ENCODE measurements around the gene TRERF1.
A peak's percentile ranks its signal among the peaks of the same experiment; 100 is the strongest.
"Not testable (repeated sequence)": the region's sequence is repeated elsewhere in the genome, so short reads cannot be mapped to it uniquely, and the experiment has no call there.

The TRERF1 gene, protein sequence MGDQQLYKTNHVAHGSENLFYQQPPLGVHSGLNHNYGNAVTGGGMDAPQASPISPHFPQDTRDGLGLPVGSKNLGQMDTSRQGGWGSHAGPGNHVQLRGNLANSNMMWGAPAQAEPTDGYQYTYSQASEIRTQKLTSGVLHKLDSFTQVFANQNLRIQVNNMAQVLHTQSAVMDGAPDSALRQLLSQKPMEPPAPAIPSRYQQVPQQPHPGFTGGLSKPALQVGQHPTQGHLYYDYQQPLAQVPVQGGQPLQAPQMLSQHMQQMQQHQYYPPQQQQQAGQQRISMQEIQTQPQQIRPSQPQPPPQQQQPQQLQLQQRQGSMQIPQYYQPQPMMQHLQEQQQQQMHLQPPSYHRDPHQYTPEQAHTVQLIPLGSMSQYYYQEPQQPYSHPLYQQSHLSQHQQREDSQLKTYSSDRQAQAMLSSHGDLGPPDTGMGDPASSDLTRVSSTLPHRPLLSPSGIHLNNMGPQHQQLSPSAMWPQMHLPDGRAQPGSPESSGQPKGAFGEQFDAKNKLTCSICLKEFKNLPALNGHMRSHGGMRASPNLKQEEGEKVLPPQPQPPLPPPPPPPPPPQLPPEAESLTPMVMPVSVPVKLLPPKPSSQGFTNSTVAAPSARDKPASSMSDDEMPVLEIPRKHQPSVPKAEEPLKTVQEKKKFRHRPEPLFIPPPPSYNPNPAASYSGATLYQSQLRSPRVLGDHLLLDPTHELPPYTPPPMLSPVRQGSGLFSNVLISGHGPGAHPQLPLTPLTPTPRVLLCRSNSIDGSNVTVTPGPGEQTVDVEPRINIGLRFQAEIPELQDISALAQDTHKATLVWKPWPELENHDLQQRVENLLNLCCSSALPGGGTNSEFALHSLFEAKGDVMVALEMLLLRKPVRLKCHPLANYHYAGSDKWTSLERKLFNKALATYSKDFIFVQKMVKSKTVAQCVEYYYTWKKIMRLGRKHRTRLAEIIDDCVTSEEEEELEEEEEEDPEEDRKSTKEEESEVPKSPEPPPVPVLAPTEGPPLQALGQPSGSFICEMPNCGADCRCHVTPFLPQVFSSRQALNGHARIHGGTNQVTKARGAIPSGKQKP (N-terminal part only)

DNA sequence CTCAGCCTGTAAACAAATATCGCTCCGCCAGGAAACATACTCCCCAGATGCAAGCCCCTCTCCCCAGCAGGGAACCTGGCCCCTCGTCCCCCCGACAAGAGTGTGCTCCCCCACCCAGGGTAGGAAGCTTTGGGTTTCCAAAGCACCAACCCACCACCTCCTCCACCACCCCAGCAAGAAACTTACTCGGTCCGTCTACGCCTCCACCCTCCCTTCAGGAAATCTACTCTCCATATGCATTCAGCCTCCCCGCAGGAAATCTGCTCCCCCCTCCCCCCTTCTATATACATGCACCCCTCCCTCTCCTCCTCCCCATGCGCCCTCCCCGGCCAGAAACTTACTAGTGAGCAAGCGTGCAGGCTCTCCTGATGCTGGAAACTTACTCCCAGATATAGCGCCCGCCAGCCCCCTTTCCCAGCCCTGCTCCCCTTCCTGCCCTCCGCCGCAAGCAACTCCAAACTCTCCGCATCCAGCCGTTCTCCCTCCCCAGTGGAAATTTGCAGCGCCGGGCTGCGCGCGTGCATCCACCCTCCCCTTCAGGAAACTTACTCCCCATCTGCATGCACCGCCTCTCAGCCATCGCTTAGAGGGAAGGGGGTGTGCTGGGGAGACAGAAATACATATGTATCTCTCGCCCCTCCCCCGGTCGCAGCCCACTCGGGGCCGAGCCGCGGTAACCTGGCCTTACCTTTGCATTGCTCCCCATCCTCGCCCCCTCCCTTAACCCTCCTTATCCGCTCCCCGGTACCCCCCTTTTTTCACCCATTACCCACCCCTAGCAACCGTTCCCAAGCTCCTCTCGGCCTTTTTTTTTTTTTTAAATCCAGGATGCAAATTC, at the start of gene TRERF1:
Gene TRERF1 (minus strand): TSS at position 594 of the 838 bp plus-strand sequence. CDS start 182,336 bp downstream, outside the sequence.
- no peak for ATAC-seq
- peaks cover 10% of the 10 kb centered on the region for H3K27me3 Mint-ChIP-seq

GRCh38 chr6:42498473-42499128, 46.9 kb upstream of the TRERF1 start:
- no peak overlapping the region for H3K4me3 Mint-ChIP-seq
- peaks cover 8% of the 10 kb centered on the region for H3K9me3 Mint-ChIP-seq
- H3K27me3 Mint-ChIP-seq: peaks cover 6% of the 10 kb centered on the region
- no peak for DNase-seq
- H3K36me3 Mint-ChIP-seq (ENCODE audit: low read depth): no peaks in the 10 kb centered on the region
- H3K4me1 Mint-ChIP-seq: peaks cover 12% of the 10 kb centered on the region
- no peak overlapping the region for H3K27ac Mint-ChIP-seq
- ATAC-seq: no peak

More for the DNA sequence above, at the start of gene TRERF1:
- Mint-ChIP-seq H3K4me3 (peak within 1 kb of the TSS; percentile 91), H3K9me3 (no peaks in the 10 kb centered on the region), H3K36me3 (ENCODE audit: low read depth) (no peaks in the 10 kb centered on the region), H3K4me1 (peaks cover 47% of the 10 kb centered on the region), H3K27ac (peak within 1 kb of the TSS; percentile 82)
- peak; percentile 55 for DNase-seq

DNA sequence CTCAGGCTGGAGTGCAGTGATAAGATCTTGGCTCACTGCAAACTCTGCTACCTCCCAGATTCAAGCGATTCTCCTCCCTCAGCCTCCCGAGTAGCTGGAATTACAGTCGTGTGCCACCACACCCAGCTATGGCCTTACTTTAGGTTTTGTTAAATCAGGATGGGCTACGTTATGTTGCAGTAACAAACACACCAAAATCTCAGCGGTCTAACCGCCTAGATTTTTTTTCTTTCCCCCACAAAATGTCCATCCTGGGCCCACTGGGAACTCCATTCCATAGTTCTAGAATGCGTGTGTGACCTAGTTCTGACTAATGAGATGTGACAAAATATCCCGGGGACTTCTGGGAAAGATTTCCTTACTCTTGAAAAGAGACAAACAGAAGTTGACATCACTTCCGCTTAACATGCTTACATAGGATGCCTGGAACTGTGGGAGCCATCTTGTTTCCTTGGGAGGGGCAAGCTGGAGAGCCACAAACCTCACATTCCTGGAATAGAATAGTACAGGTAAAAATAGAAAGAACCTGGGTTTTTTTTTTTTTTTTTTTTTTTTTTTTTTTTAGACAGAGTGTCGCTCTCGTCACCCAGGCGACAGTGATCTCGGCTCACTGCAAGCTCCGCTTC, 42.3 kb upstream of the TRERF1 start:
- no peak overlapping the region for H3K27ac Mint-ChIP-seq
- H3K4me3 Mint-ChIP-seq: no peak overlapping the region
- ATAC-seq (no peak), DNase-seq (no peak)
- peaks cover 8% of the 10 kb centered on the region for H3K9me3 Mint-ChIP-seq
- no peaks in the 10 kb centered on the region for H3K4me1 Mint-ChIP-seq
- peaks cover 6% of the 10 kb centered on the region for H3K27me3 Mint-ChIP-seq
- H3K36me3 Mint-ChIP-seq (ENCODE audit: low read depth): no peaks in the 10 kb centered on the region

DNA sequence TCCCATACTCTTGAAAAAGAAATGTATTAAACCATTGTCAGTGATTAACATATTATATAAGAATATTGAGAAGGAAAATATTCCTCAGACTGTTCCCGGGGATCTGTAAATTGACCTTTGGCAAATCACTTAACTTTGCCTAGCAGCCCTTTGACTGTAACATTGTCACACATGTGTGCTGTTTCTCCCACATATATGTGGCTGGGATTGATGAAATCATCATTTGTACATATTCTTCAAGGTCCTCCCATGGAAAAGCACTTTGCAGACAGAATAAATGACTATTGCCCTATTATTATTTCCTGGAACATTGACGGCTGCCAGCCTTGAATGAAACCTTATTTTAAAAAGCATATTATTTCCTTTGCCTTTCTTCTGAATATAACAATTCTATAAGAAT, 36.4 kb upstream of the TRERF1 start:
- H3K9me3 Mint-ChIP-seq: no peaks in the 10 kb centered on the region
- no peak for ATAC-seq
- H3K4me3 Mint-ChIP-seq: no peak overlapping the region
- H3K36me3 Mint-ChIP-seq (ENCODE audit: low read depth): no peaks in the 10 kb centered on the region
- no peaks in the 10 kb centered on the region for H3K4me1 Mint-ChIP-seq
- H3K27me3 Mint-ChIP-seq: no peaks in the 10 kb centered on the region
- no peak for DNase-seq
- no peak overlapping the region for H3K27ac Mint-ChIP-seq

- ATAC-seq (no peak), DNase-seq (no peak)
- H3K27me3 Mint-ChIP-seq: no peaks in the 10 kb centered on the region
- H3K27ac Mint-ChIP-seq: no peak overlapping the region
- no peak overlapping the region for H3K4me3 Mint-ChIP-seq
- no peaks in the 10 kb centered on the region for H3K36me3 Mint-ChIP-seq (ENCODE audit: low read depth)
- no peaks in the 10 kb centered on the region for H3K9me3 Mint-ChIP-seq
- H3K4me1 Mint-ChIP-seq: no peaks in the 10 kb centered on the region
Observed at GRCh38 chr6:42484261-42484660, 32.5 kb upstream of the TRERF1 start.

- ATAC-seq (no peak), DNase-seq (no peak)
- Mint-ChIP-seq H3K27me3 (no peaks in the 10 kb centered on the region), H3K27ac (no peak overlapping the region), H3K9me3 (no peaks in the 10 kb centered on the region), H3K4me1 (no peaks in the 10 kb centered on the region), H3K36me3 (ENCODE audit: low read depth) (no peaks in the 10 kb centered on the region), H3K4me3 (no peak overlapping the region)
Observed at GRCh38 chr6:42482174-42482573, 30.4 kb upstream of the TRERF1 start.

GRCh38 chr6:42471714-42472113, 20.0 kb upstream of the TRERF1 start:
- Mint-ChIP-seq H3K27me3 (peaks cover 2% of the 10 kb centered on the region), H3K36me3 (ENCODE audit: low read depth) (peaks cover 3% of the 10 kb centered on the region), H3K4me3 (no peak overlapping the region), H3K4me1 (no peaks in the 10 kb centered on the region), H3K27ac (no peak overlapping the region), H3K9me3 (peaks cover 22% of the 10 kb centered on the region)
- no peak for ATAC-seq
- no peak for DNase-seq

- no peak for ATAC-seq
- H3K4me1 Mint-ChIP-seq: no peaks in the 10 kb centered on the region
Observed at GRCh38 chr6:42471142-42471541, 19.4 kb upstream of the TRERF1 start.

DNA sequence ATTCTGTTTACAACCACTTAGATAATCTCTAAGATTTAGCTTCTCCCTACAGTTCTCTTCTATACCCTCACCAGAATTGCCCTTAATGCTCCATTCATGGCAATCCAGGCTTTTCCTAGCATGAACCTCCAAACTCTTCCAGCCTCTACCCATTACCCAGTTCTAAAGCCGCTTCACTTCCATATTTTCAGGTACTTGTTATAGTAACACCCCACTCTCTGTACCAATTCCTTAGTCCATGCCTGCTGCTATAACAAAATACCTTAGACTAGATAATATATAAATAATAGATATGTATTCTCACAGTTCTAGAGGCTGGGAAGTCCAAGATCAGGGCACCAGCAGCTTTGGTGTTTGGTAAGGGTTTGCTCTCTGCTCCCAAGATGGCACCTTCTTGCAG, 16.5 kb upstream of the TRERF1 start:
- no peak for DNase-seq
- Mint-ChIP-seq H3K4me3 (no peak overlapping the region), H3K9me3 (peaks cover 22% of the 10 kb centered on the region), H3K27me3 (peaks cover 2% of the 10 kb centered on the region), H3K36me3 (ENCODE audit: low read depth) (peaks cover 3% of the 10 kb centered on the region), H3K27ac (no peak overlapping the region), H3K4me1 (no peaks in the 10 kb centered on the region)
- no peak for ATAC-seq

More at GRCh38 chr6:42471142-42471541, 19.4 kb upstream of the TRERF1 start:
- Mint-ChIP-seq H3K27me3 (peaks cover 2% of the 10 kb centered on the region), H3K4me3 (no peak overlapping the region), H3K27ac (no peak overlapping the region), H3K36me3 (ENCODE audit: low read depth) (peaks cover 3% of the 10 kb centered on the region), H3K9me3 (peaks cover 22% of the 10 kb centered on the region)
- DNase-seq: no peak

DNA sequence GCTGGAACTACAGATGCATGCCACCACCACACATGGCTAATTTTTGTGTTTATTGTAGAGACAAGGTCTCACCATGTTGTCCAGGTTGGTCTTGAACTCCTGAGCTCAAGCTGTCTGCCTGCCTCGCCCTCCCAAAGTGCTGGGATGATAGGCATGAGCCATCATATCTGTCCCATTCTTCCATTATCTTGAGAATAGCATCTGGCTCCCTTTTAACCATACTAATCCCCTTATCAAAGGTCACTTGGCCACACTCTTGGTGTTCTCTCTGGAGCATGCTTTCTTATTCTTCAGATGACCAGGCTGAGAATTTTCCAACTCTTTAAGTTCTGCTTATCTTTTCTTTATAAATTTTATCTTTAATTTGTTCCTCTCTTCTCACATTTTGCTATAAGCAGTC, 15.9 kb upstream of the TRERF1 start:
- peaks cover 2% of the 10 kb centered on the region for H3K27me3 Mint-ChIP-seq
- H3K4me3 Mint-ChIP-seq: no peak overlapping the region
- H3K27ac Mint-ChIP-seq: no peak overlapping the region
- no peaks in the 10 kb centered on the region for H3K4me1 Mint-ChIP-seq
- DNase-seq (no peak), ATAC-seq (no peak)
- H3K9me3 Mint-ChIP-seq: peaks cover 22% of the 10 kb centered on the region
- H3K36me3 Mint-ChIP-seq (ENCODE audit: low read depth): peaks cover 3% of the 10 kb centered on the region

DNA sequence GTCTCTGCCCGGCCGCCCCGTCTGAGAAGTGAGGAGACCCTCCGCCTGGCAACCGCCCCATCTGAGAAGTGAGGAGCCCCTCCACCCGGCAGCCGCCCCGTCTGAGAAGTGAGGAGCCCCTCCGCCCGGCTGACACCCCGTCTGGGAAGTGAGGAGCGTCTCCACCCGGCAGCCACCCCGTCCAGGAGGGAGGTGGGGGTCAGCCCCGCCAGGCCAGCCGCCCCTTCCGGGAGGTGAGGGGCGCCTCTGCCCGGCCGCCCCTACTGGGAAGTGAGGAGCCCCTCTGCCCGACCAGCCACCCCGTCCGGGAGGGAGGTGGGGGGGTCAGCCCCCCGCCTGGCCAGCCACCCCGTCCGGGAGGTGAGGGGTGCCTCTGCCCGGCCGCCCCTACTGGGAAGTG, 14.7 kb upstream of the TRERF1 start:
- DNase-seq; ATAC-seq; H3K4me3 Mint-ChIP-seq; H3K27me3 Mint-ChIP-seq; H3K36me3 Mint-ChIP-seq (ENCODE audit: low read depth); H3K27ac Mint-ChIP-seq; H3K4me1 Mint-ChIP-seq: not testable (repeated sequence)
- H3K9me3 Mint-ChIP-seq: peaks cover 22% of the 10 kb centered on the region

DNA sequence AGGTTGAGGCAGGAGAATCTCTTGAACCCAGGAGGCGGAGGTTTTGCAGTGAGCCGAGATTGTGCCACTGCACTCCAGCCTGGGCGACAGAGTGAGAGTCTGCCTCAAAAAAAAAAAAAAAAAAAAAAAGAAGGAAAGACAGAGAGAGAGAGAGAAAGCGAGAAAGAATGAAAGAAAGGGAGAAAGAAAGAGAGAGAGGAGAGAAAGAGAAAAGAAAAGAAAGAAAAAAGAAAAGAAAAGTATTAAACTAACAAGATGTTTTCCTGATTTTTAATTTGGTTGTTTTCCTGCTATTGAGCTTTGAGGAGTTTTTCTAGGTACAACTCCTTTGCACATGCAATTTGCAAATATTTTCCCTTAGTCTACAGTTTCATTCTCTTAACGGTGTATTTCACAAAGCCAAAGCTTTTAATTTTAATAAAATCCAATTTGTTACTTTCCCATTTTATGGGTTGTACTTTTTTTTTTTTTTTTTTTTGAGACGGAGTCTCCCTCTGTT, 10.8 kb upstream of the TRERF1 start:
- H3K9me3 Mint-ChIP-seq: no peaks in the 10 kb centered on the region
- no peak overlapping the region for H3K27ac Mint-ChIP-seq
- H3K4me1 Mint-ChIP-seq: no peaks in the 10 kb centered on the region
- no peaks in the 10 kb centered on the region for H3K36me3 Mint-ChIP-seq (ENCODE audit: low read depth)
- no peak overlapping the region for H3K4me3 Mint-ChIP-seq
- DNase-seq (no peak), ATAC-seq (no peak)
- H3K27me3 Mint-ChIP-seq: no peaks in the 10 kb centered on the region

DNA sequence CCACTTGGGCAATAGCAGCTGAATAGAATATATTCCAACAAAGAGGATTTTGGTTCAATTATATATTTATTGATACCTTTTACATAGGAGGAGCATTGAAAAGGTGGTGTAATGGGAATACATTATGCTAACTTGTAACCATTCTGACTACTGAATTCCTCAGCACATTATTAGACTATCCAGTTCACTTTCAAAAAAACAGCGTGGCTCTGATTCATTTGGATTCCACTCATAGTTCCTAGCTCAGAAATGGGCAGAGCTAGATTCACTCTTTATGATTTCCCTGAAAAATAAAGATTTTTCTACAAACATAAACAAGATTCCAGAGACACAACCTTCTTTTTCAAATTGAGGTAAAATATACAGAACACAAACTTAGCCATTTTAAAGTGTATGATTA, 9.2 kb upstream of the TRERF1 start:
- no peaks in the 10 kb centered on the region for H3K9me3 Mint-ChIP-seq
- DNase-seq: no peak
- H3K27me3 Mint-ChIP-seq: no peaks in the 10 kb centered on the region
- no peak for ATAC-seq
- H3K4me3 Mint-ChIP-seq: no peak overlapping the region
- no peaks in the 10 kb centered on the region for H3K4me1 Mint-ChIP-seq
- no peak overlapping the region for H3K27ac Mint-ChIP-seq
- H3K36me3 Mint-ChIP-seq (ENCODE audit: low read depth): no peaks in the 10 kb centered on the region

Data from activated naive CD8-positive, alpha-beta T cell treated with anti-CD3 and anti-CD28 coated beads, Interleukin-2, amount 50 U/mL, for 24 hours (primary cell).